ENCODE results near the gene HIGD1A. TPM values are rescaled to one million over a fixed set of nuclear protein-coding genes. Genes with fewer than 3 reads are reported as not detected.
A peak's percentile ranks its signal among the peaks of the same experiment; 100 is the strongest.
"Not testable (repeated sequence)": the region's sequence is repeated elsewhere in the genome, so short reads cannot be mapped to it uniquely, and the experiment has no call there.

HIGD1A gene
- total RNA-seq, 1 experiment from 2014 or later: 80.7 TPM

GRCh38 chr3:42814246-42814645 is 10.0 kb upstream of the HIGD1A start:
- CTCF ChIA-PET: no interaction called here
- Mint-ChIP-seq H3K9me3 (no peaks in the 10 kb centered on the region), H3K4me3 (no peak overlapping the region), H3K36me3 (no peaks in the 10 kb centered on the region), H3K27me3 (ENCODE audit: low read depth) (no peaks in the 10 kb centered on the region; the same call in 1 of the 2 replicates), H3K4me1 (peaks cover 2% of the 10 kb centered on the region; the same call in 1 of the 2 replicates), H3K27ac (no peak overlapping the region)
- no peak for DNase-seq (ENCODE audit: low spot score)
- TF ChIP-seq, protein P1, sequence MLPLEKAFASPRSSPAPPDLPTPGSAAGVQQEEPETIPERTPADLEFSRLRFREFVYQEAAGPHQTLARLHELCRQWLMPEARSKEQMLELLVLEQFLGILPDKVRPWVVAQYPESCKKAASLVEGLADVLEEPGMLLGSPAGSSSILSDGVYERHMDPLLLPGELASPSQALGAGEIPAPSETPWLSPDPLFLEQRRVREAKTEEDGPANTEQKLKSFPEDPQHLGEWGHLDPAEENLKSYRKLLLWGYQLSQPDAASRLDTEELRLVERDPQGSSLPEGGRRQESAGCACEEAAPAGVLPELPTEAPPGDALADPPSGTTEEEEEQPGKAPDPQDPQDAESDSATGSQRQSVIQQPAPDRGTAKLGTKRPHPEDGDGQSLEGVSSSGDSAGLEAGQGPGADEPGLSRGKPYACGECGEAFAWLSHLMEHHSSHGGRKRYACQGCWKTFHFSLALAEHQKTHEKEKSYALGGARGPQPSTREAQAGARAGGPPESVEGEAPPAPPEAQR (CRISPR knock-in tag; IDR thresholded peaks at IDR 0.05): no peak
- TF ChIP-seq CBFB (CRISPR knock-in tag; IDR thresholded peaks at IDR 0.05; ENCODE audit: low read depth): no peak
- TF ChIP-seq, protein P2, sequence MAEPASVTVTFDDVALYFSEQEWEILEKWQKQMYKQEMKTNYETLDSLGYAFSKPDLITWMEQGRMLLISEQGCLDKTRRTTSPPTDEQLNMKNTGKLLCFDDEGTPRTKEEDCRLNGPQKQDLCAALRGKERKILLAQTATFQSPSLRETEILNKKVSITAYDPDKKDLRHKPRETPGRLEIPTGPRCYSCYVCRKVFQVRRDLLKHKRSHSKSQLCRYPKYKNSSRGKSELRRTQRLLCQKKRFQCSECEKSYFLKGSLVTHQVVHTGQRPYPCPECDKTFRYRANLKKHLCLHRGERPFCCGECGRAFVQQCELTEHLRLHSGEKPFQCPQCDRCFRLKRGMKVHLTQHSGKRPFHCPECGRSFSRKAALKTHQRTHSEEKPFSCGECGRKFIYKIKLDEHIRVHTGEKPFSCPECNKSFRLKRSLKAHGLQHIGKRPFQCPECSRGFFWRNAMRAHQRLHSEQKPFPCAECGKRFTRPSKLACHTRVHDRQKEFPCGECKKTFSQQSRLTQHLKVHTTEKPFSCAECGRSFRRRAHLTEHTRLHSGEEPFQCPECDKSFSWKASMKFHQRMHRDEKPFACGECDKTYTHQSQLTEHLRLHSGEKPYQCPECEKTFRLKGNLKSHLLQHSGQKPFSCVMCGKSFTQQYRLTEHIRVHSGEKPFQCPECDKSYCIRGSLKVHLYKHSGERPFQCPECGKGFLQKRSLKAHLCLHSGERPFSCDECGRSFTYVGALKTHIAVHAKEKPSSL (CRISPR knock-in tag; conservative IDR thresholded peaks at IDR 0.05): no peak
- no peak for TF ChIP-seq JAZF1 (CRISPR knock-in tag; IDR thresholded peaks at IDR 0.05)
- TF ChIP-seq HMGA2 (CRISPR knock-in tag; IDR thresholded peaks at IDR 0.05): no peak
- TF ChIP-seq, protein P3, sequence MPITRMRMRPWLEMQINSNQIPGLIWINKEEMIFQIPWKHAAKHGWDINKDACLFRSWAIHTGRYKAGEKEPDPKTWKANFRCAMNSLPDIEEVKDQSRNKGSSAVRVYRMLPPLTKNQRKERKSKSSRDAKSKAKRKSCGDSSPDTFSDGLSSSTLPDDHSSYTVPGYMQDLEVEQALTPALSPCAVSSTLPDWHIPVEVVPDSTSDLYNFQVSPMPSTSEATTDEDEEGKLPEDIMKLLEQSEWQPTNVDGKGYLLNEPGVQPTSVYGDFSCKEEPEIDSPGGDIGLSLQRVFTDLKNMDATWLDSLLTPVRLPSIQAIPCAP (CRISPR knock-in tag; IDR thresholded peaks at IDR 0.05): no peak
- no peak for TF ChIP-seq MAX (CRISPR knock-in tag; IDR thresholded peaks at IDR 0.05)
- no peak for TF ChIP-seq CTCF (IDR thresholded peaks at IDR 0.05)
- no peak for TF ChIP-seq FOXP4 (CRISPR knock-in tag; IDR thresholded peaks at IDR 0.05)
- TF ChIP-seq CREM (CRISPR knock-in tag; IDR thresholded peaks at IDR 0.05): no peak
- no peak for TF ChIP-seq OVOL2 (CRISPR knock-in tag; IDR thresholded peaks at IDR 0.05; ENCODE audit: borderline replicate concordance)
- no peak for TF ChIP-seq HMGXB4 (CRISPR knock-in tag; IDR thresholded peaks at IDR 0.05)
- no peak for TF ChIP-seq NFATC4 (CRISPR knock-in tag; IDR thresholded peaks at IDR 0.05)
- no peak for ATAC-seq
- POLR2A ChIA-PET: no interaction called here

DNA sequence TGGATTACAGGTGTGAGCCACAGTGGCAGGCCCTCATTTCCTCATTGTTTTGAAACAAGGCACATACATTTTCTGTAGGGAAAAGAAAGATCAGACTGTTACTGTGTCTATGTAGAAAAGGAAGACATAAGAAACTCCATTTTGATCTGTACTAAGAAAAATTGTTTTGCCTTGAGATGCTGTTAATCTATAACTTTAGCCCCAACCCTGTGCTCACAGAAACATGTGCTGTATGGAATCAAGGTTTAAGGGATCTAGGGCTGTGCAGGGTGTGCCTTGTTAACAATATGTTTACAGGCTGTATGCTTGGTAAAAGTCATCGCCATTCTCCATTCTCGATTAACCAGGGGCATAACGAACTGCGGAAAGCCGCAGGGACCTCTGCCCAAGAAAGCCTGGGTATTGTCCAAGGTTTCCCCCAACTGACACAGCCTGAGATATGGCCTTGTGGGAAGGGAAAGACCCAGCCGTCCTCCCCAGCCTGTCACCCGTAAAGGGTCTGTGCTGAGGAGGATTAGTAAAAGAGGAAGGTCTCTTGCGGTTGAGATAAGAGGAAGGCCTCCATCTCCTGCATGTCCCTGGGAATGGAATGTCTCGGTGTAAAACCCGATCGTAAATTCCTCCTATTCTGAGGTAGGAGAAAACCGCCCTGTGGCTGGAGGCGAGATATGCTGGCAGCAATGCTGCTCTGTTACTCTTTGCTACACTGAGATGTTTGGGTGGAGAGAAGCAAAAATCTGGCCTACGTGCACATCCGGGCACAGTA is 7.0 kb upstream of the HIGD1A start:
- H3K4me1 Mint-ChIP-seq; CTCF ChIA-PET; H3K36me3 Mint-ChIP-seq; ATAC-seq; POLR2A ChIA-PET; H3K9me3 Mint-ChIP-seq; H3K27me3 Mint-ChIP-seq (ENCODE audit: low read depth); H3K4me3 Mint-ChIP-seq: not testable (repeated sequence)
- peak; percentile 15 for DNase-seq (ENCODE audit: low spot score)
- H3K27ac Mint-ChIP-seq: peak overlapping the region; percentile 47; the same call in 1 of the 2 replicates

- H3K27ac Mint-ChIP-seq; H3K36me3 Mint-ChIP-seq; CTCF ChIA-PET; POLR2A ChIA-PET; H3K4me1 Mint-ChIP-seq; ATAC-seq; DNase-seq (ENCODE audit: low spot score); H3K4me3 Mint-ChIP-seq; H3K9me3 Mint-ChIP-seq: not testable (repeated sequence)
- H3K27me3 Mint-ChIP-seq (ENCODE audit: low read depth): peaks cover 10% of the 10 kb centered on the region
These were observed 6.4 kb upstream of the HIGD1A start for GRCh38 chr3:42810706-42811105.
